Brain (organoid and tissue), 1 donor: Measurements from ENCODE around the gene JPH2. TPM values are rescaled to one million over a fixed set of nuclear protein-coding genes. Genes with fewer than 3 reads are reported as not detected.

Experiments used
- polyA plus RNA-seq: library from polyadenylated mRNA; stranded (reverse); fragments of 350-450 nt; fragmentation: Illumina TruSeq; extraction: RNeasy Lipid Tissue Mini Kit (QIAGEN cat#74804); gene quantifications from one replicate; pipeline ENCODE4 v1.2.3, GENCODE V29; 2015; ENCODE audit warnings: low read depth, low replicate concordance; ENCODE audit not compliant: insufficient read depth

JPH2 gene
- polyA plus RNA-seq, 1 donor from 2014 or later = 0.58 TPM

Other genes with a start within 250 kb of the JPH2 start
- gene OSER1, start 23.6 kb upstream of the JPH2 start, polyA plus RNA-seq = 59.6 TPM
- gene GDAP1L1, start 60.1 kb upstream of the JPH2 start, polyA plus RNA-seq = 137 TPM
- gene FITM2, start 124.0 kb upstream of the JPH2 start, polyA plus RNA-seq = 7.6 TPM
- not detected for gene R3HDML, start 149.9 kb upstream of the JPH2 start, polyA plus RNA-seq
- gene HNF4A, start 168.5 kb upstream of the JPH2 start, polyA plus RNA-seq = 0.10 TPM